ENCODE results near the gene TBC1D28. TPM values are rescaled to one million over a fixed set of nuclear protein-coding genes. Genes with fewer than 3 reads are reported as not detected.
"Not testable (repeated sequence)": the region's sequence is repeated elsewhere in the genome, so short reads cannot be mapped to it uniquely, and the experiment has no call there.

Gene TBC1D28
- not detected for total RNA-seq

DNA sequence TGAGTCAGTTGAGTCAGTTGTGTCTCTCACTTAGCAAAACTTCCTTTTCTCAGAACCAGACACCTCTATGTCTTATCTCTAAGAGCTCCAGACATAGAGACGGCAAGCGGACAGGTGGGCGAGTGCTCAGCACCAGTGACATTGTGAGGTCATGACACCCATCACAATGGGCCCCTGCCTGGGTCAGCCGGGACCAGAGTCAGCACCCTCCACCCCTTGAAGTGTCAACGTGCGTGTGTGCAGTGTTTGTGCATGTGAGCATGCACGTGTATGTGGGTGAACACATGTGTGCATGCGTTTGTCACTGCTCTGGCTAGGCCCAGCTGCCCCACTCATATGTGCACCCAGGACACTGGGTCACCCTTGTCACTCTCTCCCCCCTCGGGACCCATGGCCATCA is at the start of gene TBC1D28:
Gene TBC1D28, minus strand, starts transcription at position 101 of the 400 bp plus-strand sequence. CDS start 3,039 bp downstream, outside the sequence.
- H3K4me1 ChIP-seq; H3K9ac ChIP-seq (ENCODE audit: low read depth in 2 of 2, low read length in 2 of 2); H3K9me3 ChIP-seq; H3K27me3 ChIP-seq; DNase-seq; intact Hi-C loops (cut with DNase I); H3K4me3 ChIP-seq; H3K27ac ChIP-seq; H3K36me3 ChIP-seq: not testable (repeated sequence)

DNA sequence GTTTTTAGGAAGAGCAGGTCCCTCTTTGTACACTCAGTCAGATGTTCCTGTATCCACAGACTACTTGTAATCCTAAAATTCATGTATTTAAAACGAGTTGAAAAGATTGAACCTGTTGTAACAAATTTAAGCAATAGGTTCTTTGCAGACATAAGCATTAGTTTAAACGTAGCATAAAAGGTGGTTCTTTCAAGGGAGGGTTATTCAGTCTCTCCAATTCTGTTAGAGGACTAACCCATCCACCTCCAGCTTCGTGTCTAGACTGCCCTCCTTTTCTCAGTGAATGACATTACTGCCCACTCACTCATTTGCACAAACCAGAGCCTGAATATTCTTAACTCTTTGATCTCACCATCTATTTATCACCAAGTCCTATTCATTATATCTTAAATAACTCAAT is 38.5 kb upstream of the TBC1D28 start:
- DNase-seq; H3K9me3 ChIP-seq; H3K36me3 ChIP-seq; H3K27ac ChIP-seq; H3K27me3 ChIP-seq; H3K9ac ChIP-seq (ENCODE audit: low read depth in 2 of 2, low read length in 2 of 2); intact Hi-C loops (cut with DNase I); H3K4me1 ChIP-seq: not testable (repeated sequence)
- peak overlapping the region; percentile 53 for H3K4me3 ChIP-seq

DNA sequence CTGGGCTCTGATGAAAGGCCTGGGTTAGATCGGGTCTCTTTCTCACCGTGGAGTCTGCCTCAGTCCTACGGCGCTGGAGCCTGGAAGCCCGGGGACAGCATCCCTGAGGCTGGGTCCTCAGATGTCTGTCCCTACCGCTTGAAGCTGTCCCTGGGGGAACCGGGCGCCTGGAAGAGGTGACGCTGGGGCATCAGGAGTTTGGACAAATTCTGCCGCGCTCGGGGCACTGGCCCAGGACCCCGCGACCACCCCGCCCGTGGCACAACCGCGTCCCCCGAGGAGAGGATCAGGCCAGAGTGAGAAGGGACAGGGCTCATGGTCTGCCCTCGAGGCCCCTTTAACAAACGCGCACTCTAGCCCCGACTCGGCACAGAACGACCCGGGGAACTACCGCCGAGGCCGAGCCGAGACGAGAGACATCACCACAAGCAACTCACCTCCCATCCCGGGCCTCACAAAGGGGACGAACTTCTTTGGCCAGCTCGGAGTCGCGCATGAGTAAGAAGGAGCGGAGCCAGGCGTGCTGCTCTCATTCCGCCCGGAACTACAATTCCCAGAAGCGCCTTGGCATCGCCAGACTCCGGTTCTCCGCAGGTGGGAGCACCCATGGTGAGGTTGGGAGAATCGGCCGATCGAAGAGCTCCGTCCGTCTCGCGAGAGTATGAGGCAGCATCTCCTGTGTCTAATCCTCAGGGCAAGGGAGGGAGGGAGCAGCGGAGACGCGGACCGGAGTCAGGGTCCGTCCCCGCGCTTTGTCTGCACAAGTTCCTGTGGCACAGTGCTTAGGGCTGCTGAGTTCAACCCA is 37.8 kb upstream of the TBC1D28 start, which contains the start of gene FOXO3B:
Gene FOXO3B, minus strand, starts transcription at position 548 of the 805 bp plus-strand sequence. CDS start 663 bp downstream, outside the sequence.
- H3K4me1 ChIP-seq; intact Hi-C loops (cut with DNase I): not testable (repeated sequence)

DNA sequence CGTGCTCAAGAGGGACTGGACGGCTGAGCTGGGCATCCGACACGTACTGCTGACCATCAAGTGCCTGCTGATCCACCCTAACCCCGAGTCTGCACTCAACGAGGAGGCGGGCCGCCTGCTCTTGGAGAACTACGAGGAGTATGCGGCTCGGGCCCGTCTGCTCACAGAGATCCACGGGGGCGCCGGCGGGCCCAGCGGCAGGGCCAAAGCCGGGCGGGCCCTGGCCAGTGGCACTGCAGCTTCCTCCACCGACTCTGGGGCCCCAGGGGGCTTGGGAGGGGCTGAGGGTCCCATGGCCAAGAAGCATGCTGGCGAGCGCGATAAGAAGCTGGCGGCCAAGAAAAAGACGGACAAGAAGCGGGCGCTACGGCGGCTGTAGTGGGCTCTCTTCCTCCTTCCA is 33.2 kb upstream of the TBC1D28 start:
- intact Hi-C loops (cut with DNase I); H3K27me3 ChIP-seq; DNase-seq: not testable (repeated sequence)

More for the DNA sequence above, 37.8 kb upstream of the TBC1D28 start, which contains the start of gene FOXO3B:
- Histone ChIP-seq H3K9ac (ENCODE audit: low read depth in 2 of 2, low read length in 2 of 2) (peak within 1 kb of the TSS in 1 of 2 donors; percentile 60), H3K4me3 (peak within 1 kb of the TSS; percentile 53)
- not testable (repeated sequence) for H3K27ac ChIP-seq, H3K36me3 ChIP-seq, H3K27me3 ChIP-seq, H3K9me3 ChIP-seq
- DNase-seq: peak; percentile 88

DNA sequence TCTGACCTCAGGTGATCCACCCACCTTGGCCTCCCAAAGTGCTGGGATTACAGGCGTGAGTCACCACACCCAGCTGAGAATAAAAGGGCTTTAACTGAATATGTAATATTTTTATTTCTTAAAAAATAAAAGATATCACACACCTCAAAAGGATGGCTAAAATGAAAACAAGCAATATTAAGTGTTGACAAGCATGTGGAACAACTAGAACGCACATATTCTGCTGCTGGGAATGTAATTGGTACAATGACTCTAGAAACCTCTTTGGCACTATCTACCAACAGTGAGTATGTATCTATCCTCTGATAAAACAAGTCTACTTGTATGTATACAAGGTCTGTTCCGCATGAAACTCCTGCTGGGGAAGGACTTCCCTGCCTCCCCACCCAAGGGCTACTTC is 32.7 kb upstream of the TBC1D28 start:
- H3K9me3 ChIP-seq; H3K36me3 ChIP-seq; H3K27ac ChIP-seq; DNase-seq; H3K4me1 ChIP-seq; H3K27me3 ChIP-seq; H3K9ac ChIP-seq (ENCODE audit: low read depth in 2 of 2, low read length in 2 of 2); intact Hi-C loops (cut with DNase I); H3K4me3 ChIP-seq: not testable (repeated sequence)

More for the DNA sequence above, 33.2 kb upstream of the TBC1D28 start:
- not testable (repeated sequence) for H3K36me3 ChIP-seq; H3K9me3 ChIP-seq; H3K4me3 ChIP-seq; H3K27ac ChIP-seq; H3K4me1 ChIP-seq; H3K9ac ChIP-seq (ENCODE audit: low read depth in 2 of 2, low read length in 2 of 2)

DNA sequence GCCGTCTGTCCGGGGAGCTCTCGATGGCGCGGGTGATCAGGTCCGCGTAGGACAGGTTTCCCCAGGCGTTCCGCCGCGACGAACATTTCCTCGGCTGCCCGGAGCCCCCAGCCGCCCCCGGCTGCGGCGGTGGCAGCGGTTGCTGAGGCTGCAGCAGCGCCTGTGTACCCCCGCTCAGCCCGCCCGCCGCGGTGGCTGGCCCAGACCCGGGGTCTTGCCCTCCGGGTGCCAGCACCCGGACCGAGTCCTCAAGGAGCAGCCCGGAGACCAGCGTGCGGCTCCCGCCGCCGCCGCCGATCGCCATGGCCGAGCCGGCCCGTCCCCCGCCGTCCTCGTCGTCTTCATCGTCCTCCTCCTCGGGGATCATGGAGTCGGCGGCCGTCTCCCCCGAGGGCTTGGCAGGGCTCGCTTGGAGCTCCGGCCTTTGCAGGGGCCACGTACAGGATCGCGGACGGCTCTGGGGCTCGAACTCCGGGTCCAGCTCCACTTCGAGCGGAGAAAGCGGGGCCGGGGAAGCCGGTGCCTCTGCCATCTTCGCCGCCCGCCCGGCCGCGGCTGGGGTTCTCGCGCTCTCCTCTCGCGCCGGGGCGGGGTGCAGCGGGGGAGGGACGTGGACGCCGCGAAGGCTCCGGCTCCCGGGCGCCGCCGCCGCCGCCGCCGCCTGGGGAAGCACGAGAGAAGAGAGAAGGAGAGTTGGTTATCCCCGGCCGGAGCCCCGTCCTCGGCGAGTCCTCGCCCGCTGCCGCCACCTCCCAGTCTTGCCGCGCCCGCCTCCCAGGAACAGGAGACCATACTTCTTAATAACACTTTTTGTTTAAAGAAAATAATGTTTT is 28.4 kb upstream of the TBC1D28 start:
- DNase-seq; H3K27ac ChIP-seq; H3K4me1 ChIP-seq; H3K36me3 ChIP-seq; H3K9me3 ChIP-seq; H3K27me3 ChIP-seq; intact Hi-C loops (cut with DNase I); H3K9ac ChIP-seq (ENCODE audit: low read depth in 2 of 2, low read length in 2 of 2); H3K4me3 ChIP-seq: not testable (repeated sequence)

DNA sequence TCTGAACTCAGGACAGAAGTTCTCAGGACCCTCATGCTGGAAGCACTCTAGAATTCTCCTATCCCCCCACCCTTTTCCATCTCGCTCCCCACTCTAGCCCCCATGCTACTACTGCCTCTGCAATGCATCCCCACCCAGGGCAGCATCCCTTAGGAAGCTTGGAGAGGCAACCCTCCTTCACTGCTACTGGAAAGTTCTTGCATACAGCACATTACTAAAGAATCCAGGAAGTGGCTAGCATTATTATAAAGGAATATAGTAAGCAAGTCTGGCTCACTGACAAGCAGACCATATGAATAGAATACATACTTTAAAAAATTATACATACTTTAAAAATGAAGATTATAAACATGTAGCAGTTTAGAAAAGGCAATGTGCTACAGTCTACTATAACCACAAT is 24.4 kb upstream of the TBC1D28 start:
- H3K4me1 ChIP-seq; H3K4me3 ChIP-seq; H3K9me3 ChIP-seq; DNase-seq; H3K36me3 ChIP-seq; H3K9ac ChIP-seq (ENCODE audit: low read depth in 2 of 2, low read length in 2 of 2); intact Hi-C loops (cut with DNase I); H3K27ac ChIP-seq; H3K27me3 ChIP-seq: not testable (repeated sequence)

DNA sequence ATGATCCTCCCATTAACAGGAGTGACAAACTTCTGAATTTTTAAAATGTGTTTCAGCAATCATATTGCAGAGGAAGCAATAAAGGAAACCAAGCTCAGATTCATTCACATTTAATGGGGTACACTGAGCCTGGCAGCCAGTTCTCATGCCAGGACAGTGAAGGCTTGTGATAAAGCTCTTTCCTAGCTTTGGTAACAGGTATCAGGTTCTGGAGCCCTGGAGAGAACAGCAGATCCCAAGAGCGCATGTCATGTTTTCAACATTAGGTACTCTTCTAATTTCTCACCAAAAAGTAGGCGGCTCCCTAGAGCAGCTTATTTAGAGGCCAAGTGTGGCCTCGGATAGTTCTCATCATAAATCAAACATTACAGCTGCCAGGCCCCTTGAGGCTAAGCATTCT is 23.3 kb upstream of the TBC1D28 start:
- intact Hi-C loops (cut with DNase I); H3K27me3 ChIP-seq; H3K36me3 ChIP-seq; H3K9me3 ChIP-seq; H3K9ac ChIP-seq (ENCODE audit: low read depth in 2 of 2, low read length in 2 of 2); DNase-seq; H3K4me3 ChIP-seq; H3K4me1 ChIP-seq; H3K27ac ChIP-seq: not testable (repeated sequence)

DNA sequence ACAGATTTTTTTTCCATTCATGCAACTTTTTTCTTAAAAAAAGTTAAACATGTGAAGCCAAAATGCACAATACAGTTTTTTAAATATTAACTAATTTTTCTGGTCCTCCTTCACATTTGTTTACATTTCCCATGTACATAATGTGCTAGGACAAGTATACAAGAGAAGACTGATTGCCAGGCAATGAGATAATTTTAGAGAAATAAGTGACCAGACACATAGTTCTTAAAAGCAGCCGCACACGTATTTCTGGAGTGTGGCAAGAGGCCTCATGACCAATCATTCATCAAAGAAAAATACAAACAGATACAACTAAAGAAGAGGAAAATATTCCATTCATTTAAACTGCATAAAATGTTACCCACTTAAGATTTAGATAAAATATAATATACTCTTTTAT is 22.1 kb upstream of the TBC1D28 start:
- H3K9ac ChIP-seq (ENCODE audit: low read depth in 2 of 2, low read length in 2 of 2); H3K4me1 ChIP-seq; H3K27me3 ChIP-seq; H3K9me3 ChIP-seq; H3K36me3 ChIP-seq; H3K27ac ChIP-seq; intact Hi-C loops (cut with DNase I); DNase-seq; H3K4me3 ChIP-seq: not testable (repeated sequence)

DNA sequence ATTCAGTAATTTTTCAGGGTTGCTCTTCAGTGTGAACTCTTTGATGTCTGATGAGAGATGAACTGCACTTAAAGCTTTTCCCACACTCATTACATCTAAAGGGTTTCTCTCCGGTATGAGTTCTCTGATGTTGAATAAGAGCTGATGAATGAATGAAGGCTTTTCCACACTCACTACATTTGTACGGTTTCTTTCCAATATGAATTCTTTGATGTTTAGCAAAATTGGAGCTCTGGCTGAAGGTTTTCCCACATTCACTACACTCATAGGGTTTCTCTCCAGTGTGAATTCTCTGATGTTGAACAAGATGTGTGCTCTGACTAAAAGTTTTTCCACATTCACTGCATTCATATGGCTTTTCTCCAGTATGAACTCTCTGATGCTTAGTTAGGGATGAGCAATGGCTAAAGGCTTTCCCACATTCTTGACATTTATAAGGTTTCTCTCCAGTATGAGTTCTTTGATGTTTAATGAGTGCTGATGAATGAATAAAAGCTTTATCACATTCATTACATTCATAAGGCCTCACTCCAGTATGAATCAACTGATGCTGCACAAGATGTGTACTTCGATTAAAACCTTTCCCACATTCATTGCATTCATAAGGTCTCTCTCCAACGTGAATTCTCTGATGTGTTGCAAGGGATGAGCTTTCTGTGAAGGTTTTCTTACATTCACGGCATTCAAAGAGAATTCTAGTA is 17.9 kb upstream of the TBC1D28 start:
- H3K36me3 ChIP-seq; DNase-seq; H3K27ac ChIP-seq; H3K4me3 ChIP-seq; H3K27me3 ChIP-seq; H3K9ac ChIP-seq (ENCODE audit: low read depth in 2 of 2, low read length in 2 of 2); H3K4me1 ChIP-seq; H3K9me3 ChIP-seq; intact Hi-C loops (cut with DNase I): not testable (repeated sequence)

DNA sequence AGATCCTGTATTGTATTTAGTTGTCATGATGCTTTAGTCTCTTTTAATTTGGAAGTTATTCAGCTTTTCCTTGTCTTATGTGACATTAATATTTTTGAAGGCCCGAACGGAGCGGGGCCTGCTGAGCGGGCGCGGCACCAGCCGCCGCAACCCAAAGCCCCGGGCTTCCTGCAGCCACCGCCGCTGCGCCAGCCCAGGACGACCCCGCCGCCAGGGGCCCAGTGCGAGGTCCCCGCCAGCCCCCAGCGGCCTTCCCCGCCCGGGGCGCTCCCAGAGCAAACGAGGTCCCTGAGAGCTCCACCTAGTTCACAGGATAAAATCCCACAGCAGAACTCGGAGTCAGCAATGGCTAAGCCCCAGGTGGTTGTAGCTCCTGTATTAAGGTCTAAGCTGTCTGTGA is 5.9 kb upstream of the TBC1D28 start:
- H3K36me3 ChIP-seq; DNase-seq; H3K4me1 ChIP-seq; intact Hi-C loops (cut with DNase I); H3K27ac ChIP-seq; H3K27me3 ChIP-seq; H3K9ac ChIP-seq (ENCODE audit: low read depth in 2 of 2, low read length in 2 of 2); H3K9me3 ChIP-seq; H3K4me3 ChIP-seq: not testable (repeated sequence)

DNA sequence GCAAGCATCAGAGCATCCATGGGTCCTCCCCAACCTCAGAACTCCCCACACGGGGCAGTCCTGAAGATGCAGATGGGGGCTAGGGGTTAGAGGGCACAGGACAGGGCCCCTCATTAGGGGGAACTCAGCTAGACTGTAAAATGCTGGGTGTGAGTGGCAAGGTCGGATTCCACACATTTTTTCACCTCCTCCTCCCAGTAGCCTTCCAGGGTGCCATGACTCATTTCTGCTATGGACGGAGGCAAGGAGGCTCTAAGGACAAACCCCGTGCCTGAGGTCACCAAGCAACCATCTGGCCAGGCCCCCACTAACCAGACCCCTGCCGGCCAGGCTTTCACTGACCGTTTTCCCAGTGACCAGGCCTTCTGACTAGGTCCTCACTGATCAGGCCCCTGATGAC is 1.1 kb downstream of the TBC1D28 start:
- H3K9ac ChIP-seq (ENCODE audit: low read depth in 2 of 2, low read length in 2 of 2); DNase-seq; H3K4me3 ChIP-seq; H3K27me3 ChIP-seq; intact Hi-C loops (cut with DNase I); H3K27ac ChIP-seq; H3K4me1 ChIP-seq; H3K36me3 ChIP-seq; H3K9me3 ChIP-seq: not testable (repeated sequence)

DNA sequence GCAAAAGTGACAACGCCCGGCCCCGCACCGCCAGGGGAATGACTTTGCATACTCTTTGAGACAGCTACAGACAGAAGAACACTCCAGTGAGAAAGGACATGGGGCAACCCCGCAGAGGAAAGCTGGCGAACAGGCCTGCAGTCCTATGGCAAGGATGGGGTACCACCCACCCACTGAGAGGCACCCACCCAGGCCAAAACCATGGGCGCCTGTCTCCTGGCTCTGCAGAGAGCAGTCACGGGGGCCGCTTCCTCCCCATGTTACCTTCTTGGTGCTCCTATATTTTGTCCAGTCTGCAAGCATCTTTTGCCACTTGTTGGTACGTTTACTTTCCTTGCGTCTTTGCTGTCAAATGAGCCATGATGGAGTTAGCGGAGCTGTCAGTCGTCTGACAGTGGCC is 5.8 kb downstream of the TBC1D28 start:
- H3K4me1 ChIP-seq; H3K27me3 ChIP-seq; H3K4me3 ChIP-seq; H3K9me3 ChIP-seq; DNase-seq; intact Hi-C loops (cut with DNase I); H3K27ac ChIP-seq; H3K36me3 ChIP-seq; H3K9ac ChIP-seq (ENCODE audit: low read depth in 2 of 2, low read length in 2 of 2): not testable (repeated sequence)

All from colonic mucosa (tissue), 4 donors.